OCI-LY1 (cell line): ENCODE data around the gene NPAT.

ENCODE experiments used
- EZH2 ChIP-seq: fragments of 200-600 bp; sonication (generic), shearing (Covaris generic); IDR thresholded peaks from 2 replicates; pipeline ENCODE4 v1.8.0; 2017; ENCODE audit warnings: borderline replicate concordance, mixed run types, mild to moderate bottlenecking, antibody characterized with exemption, low read length, moderate library complexity, mixed read lengths
- TF ChIP-seq, protein P1 (sequence below): fragments of 200-600 bp; sonication (generic), shearing (Covaris generic); IDR thresholded peaks from 2 replicates; pipeline ENCODE4 v1.5.1; 2017; ENCODE audit warnings: mild to moderate bottlenecking, antibody characterized with exemption, low read length, moderate library complexity, mixed read lengths

DNA sequence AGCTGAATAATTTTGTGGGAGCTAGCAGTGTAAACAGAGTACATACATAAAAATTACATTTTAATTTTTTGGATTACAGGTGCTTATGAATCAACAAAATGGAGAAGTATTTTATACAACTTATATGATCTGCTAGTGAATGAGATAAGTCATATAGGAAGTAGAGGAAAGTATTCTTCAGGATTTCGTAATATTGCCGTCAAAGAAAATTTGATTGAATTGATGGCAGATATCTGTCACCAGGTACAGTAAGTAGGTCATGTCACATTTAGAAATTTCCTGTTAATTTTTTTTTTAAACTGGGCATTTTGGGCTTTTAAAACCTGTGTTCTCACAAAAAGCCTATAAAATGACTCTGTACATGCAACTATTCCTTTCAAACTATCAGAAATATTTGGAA lies 24.4 kb upstream of the NPAT start:
- TF ChIP-seq, protein P1, sequence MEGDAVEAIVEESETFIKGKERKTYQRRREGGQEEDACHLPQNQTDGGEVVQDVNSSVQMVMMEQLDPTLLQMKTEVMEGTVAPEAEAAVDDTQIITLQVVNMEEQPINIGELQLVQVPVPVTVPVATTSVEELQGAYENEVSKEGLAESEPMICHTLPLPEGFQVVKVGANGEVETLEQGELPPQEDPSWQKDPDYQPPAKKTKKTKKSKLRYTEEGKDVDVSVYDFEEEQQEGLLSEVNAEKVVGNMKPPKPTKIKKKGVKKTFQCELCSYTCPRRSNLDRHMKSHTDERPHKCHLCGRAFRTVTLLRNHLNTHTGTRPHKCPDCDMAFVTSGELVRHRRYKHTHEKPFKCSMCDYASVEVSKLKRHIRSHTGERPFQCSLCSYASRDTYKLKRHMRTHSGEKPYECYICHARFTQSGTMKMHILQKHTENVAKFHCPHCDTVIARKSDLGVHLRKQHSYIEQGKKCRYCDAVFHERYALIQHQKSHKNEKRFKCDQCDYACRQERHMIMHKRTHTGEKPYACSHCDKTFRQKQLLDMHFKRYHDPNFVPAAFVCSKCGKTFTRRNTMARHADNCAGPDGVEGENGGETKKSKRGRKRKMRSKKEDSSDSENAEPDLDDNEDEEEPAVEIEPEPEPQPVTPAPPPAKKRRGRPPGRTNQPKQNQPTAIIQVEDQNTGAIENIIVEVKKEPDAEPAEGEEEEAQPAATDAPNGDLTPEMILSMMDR = no peak
- no peak for TF ChIP-seq EZH2
